Ecto neural progenitor cell (in vitro differentiated cells): ENCODE measurements around the gene ZNF37A.
"Not testable (repeated sequence)": the region's sequence is repeated elsewhere in the genome, so short reads cannot be mapped to it uniquely, and the experiment has no call there.

Experiments used
- DNase-seq: peaks from one replicate; pipeline ENCODE4 v3.0.0-alpha.2; 2018; ENCODE audit warnings: low spot score

ZNF37A gene

DNA sequence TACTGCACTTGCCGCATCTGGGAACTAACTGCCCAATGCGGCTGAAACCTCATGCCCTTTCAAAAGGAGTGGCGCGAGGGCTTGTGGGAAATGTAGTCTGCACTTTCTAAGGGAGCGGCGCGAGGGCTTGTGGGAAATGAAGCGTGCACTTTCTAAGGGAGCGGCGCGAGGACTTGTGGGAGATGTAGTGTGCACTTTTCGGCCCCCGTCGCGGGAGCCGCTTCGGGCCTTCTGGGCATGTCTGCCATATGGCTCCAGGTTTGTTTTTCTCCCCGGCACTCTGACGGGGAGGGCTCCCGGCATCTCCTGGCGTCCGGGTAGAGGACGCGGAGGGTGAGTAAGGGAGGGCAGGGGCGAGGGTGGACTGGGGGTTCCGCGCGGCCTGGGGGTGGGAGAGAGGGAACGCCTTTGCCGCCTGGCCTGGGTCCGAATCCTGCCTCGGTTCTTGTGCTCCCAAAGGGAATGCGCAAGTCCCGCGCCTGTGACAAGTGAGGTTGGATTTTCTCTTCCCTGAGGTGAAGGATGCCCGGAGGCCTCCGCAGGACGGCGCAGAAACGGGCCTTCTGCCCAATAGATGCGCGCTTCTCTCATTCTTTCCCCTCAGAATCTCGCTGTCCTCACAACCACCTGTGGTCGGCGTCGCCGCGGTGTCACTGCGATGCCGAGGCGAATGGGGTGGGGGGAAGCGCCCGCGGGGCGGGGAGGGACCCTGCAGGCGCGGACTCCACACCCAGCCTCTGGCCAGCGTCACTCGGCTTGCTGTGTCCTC is at the start of gene ZNF37A:
TSS of gene ZNF37A (plus strand) at position 180 of the 769 bp plus-strand sequence. CDS start 2,281 bp downstream, outside the sequence.
- DNase-seq, result peak; percentile 77

DNA sequence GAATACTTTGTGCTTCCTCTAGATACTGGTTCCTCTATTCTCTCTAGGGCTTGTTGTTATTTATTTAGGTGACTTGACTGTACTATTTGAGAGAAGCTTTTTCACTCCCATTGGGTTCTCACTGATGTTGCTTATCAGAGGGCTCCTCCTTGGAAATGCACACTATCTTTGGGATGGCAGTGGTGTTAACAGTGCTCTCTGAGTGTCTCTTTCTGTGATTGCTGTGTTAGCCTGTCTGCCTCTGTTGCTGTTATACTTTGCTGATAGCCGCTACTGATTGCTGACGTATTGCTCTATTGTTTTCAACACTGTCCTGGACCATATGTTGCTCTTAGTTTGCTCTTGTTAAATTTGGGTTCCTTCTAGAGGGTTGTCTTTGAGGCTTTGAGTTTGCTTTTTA is 49.0 kb upstream of the ZNF37A start:
- DNase-seq, result no peak

- no peak for DNase-seq
Measured at GRCh38 chr10:38047666-38048065, 46.5 kb upstream of the ZNF37A start.

DNA sequence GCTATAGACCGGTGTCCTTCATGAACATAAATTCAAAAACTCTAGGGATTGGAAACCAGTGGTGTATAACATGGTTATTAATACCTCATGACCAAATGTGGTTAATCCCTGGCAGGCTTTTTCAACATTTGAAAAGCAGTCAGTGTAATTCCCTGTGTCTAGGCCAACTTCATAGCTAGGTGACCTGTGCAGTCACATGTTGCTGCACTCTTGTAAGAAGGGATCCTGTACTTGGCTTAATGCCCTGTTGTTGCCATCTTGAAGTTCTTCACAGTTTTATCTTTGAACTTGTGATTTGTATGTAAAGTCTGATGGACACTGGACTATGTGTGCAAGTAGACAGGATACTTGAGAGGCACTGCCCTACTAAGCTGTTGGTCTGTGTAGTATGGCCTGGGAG is 43.9 kb upstream of the ZNF37A start:
- DNase-seq, result no peak

- DNase-seq, result no peak
Measured at GRCh38 chr10:38054361-38054797, 39.8 kb upstream of the ZNF37A start.

DNA sequence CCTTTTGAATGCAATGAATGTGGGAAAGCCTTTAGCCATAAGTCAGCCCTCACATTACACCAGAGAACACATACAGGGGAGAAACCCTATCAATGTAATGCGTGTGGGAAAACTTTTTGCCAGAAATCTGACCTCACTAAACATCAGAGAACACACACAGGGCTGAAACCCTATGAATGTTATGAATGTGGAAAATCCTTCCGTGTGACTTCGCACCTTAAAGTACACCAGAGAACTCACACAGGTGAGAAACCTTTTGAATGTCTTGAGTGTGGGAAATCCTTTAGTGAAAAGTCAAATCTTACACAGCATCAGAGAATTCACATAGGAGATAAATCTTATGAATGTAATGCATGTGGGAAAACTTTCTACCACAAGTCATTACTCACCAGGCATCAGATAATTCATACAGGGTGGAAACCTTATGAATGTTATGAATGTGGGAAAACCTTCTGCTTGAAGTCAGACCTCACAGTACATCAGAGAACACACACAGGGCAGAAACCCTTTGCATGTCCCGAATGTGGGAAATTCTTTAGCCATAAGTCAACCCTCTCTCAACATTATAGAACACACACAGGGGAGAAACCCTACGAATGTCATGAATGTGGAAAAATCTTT is 38.8 kb upstream of the ZNF37A start:
- DNase-seq, result not testable (repeated sequence)

DNA sequence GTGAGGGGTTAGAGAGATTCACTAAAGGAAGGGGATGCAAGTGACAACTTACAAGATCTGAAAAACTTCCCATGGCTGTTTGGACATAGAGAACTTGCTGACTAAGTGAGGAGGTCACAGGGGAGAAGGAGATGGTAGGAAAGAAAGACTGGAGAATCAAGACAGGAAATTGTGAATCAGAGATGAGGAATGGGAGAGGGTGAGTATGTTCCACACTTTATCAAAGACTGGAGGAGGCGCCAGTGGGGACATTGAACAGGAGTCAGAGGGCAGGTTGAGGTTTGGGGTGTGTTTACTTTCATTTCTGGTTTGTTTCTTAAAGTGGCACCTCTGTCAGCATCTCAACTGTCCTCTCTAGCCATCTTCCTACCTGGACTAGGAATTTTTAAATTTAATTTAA is 24.5 kb upstream of the ZNF37A start:
- DNase-seq, result not testable (repeated sequence)

GRCh38 chr10:38070501-38070900 is 23.6 kb upstream of the ZNF37A start:
- DNase-seq, result no peak

GRCh38 chr10:38072552-38072951 is 21.6 kb upstream of the ZNF37A start:
- no peak for DNase-seq

- DNase-seq, result no peak
Measured at GRCh38 chr10:38076687-38077086, 17.4 kb upstream of the ZNF37A start.

- not testable (repeated sequence) for DNase-seq
Measured at GRCh38 chr10:38093318-38093717, 819 bp upstream of the ZNF37A start.

DNA sequence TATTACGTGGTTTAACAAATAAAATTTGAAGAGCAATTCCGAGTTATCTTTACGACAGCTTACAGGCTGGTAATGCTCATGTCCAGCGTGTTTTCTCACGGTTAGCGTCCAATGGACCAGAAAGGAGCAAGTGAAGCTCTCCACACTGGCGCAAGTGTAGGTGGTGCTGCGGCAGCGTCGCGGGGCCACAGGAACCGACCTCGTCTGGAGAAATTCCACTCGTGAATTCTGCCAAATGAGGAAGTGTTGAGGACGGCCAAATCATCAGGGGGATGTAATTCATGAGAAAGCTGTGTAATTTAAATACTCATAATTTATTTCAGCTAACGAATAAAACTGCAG is 350 bp upstream of the ZNF37A start:
- no peak for DNase-seq

- peak; percentile 47 for DNase-seq
Measured at GRCh38 chr10:38094927-38095574, 914 bp downstream of the ZNF37A start.

DNA sequence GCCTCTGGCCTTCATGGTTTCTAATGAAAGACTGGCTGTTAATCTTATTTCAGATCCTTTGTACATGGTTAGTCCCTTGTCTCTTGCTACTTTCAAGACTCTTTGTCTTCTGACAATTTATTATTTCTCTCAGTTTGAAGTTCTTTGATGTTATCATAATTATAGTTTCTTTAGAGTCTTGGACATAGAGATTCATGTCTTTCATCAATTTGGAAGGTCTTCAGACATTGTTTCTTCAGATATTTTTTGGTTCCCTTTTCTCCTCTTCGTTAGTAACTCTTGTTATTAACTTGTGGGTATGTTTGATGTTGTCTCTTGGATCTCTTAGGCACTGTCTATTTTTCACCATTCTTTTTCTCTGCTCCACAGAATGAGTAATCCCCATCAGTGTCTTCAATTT is 8.7 kb downstream of the ZNF37A start:
- no peak for DNase-seq

DNA sequence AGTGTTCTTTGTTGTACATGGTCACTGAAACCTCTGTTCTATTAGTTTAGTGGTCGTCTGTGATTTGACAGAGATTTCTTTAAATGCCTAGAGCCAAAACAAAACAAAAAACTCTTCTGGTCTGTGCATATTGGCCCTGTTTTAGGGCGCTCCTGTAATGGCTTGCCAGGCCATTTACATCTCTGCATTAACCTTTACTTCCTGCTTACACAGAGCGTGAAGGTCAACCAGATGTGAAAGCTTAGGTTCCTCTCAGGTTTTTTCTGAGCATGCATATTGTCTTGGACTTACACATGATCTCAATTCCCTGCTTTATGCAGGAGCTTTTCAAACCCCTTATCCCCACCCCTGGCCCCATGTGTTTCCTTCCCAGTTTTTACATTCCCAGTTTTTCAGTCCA is 9.6 kb downstream of the ZNF37A start:
- DNase-seq, result no peak

DNA sequence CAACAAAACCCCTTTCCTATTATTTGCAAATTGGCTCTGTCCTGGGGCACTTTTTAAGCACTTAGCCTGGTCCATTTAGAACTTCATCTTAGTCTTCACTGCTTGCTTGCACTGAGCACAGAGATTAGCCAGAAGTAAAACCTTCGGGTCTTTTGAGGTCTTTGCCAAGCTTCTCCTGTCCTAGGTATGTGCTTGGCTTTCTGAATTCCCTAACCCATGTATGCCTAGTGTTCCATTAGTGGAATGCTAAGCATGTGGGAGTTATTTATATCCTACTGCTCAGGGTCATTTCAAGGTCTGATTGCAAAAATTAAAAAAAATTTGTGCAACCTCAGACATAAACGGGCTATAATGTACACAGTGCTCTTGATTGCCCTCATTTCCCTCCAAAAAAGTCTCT is 18.0 kb downstream of the ZNF37A start:
- DNase-seq, result no peak

GRCh38 chr10:38118072-38118807 is 24.1 kb downstream of the ZNF37A start:
- DNase-seq, result no peak

DNA sequence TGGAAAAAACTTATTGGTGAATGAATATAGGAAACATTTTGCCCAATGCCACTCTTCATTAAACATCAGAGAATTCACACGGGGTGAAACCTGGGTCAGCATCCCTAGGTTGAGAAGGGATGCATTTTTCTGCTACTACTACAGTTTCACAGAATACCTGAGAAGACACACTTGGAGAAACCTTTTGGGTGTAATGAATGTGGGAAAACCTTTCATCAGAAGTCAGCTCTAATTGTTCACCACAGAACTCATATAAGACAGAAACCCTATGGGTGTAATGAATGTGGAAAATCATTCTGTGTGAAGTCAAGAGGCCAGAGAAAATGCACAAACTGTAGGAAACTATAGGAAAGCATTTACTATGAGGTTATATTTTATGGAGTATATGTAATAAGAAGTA is 24.9 kb downstream of the ZNF37A start:
- no peak for DNase-seq

DNA sequence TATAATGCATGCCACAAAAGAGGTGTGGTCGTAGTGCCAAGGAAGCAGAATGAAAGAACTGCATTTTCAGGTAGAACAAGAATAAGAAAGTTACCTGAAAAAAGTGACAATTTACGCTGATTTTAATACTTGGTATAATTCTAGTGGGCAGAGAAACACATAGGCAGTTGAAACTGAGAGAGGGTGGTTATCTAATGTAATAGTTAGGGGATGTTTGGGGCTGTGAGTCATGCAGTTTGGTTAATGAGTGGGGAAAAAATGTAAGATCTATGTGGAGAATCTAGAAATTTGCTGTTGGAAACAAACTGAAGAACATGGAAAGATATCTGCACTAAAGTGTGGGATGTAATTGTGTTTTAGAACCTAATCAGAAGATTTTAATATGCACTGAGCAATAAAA is 33.7 kb downstream of the ZNF37A start:
- no peak for DNase-seq

- no peak for DNase-seq
Measured at GRCh38 chr10:38143587-38143986, 49.5 kb downstream of the ZNF37A start.

- DNase-seq, result no peak
Measured at GRCh38 chr10:38146579-38147333, 52.6 kb downstream of the ZNF37A start.

GRCh38 chr10:38147686-38148085 is 53.5 kb downstream of the ZNF37A start:
- no peak for DNase-seq
